GM21367 (cell line): ENCODE measurements around the gene LRBA.

Experiments used
- ATAC-seq: cut with Tn5 transposase; IDR thresholded peaks from one replicate; pipeline ENCODE4 v1.9.1; 2021; ENCODE audit not compliant: unreplicated experiment

Gene LRBA

GRCh38 chr4:150818661-150819060 lies 196.4 kb downstream of the LRBA start:
- no peak for ATAC-seq

GRCh38 chr4:150817804-150818528 lies 197.1 kb downstream of the LRBA start:
- no peak for ATAC-seq

DNA sequence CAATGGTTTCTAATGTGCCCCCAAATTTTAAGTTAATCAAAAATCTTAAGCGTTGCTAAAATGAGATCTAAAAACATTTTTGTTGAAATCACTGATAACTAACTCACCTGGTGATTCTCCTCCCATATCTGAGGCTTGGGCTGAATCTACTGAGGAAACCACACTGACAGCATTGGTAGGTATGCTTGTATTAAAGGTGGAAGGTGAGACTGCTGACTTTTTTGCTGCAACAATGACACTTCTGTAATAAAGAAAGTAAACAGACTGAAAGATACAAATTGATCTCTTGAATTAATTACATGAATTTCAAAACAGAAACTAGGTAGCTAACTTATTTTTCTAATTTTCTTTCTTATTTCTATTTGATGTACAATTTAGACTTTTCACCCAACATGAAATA lies 198.1 kb downstream of the LRBA start:
- no peak for ATAC-seq

GRCh38 chr4:150816491-150816890 lies 198.6 kb downstream of the LRBA start:
- ATAC-seq: no peak

DNA sequence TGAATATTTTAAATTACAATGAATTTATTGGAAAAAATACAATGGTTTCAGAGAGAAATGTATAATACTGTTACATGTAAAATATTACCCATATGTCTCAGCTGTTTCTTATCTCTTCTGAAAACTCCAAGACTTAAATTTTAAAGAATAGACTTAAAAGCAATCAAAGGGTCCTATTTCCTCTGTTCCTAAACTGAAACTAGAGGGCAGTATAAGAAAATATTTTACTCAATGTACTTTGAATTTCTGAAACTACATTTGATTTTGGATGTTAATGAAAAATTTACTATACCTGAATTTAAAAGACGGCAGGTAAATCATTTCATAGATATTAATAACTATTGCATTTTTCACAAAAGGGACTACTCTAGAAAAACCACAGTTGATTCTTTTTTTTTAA lies 200.2 kb downstream of the LRBA start:
- ATAC-seq: no peak

DNA sequence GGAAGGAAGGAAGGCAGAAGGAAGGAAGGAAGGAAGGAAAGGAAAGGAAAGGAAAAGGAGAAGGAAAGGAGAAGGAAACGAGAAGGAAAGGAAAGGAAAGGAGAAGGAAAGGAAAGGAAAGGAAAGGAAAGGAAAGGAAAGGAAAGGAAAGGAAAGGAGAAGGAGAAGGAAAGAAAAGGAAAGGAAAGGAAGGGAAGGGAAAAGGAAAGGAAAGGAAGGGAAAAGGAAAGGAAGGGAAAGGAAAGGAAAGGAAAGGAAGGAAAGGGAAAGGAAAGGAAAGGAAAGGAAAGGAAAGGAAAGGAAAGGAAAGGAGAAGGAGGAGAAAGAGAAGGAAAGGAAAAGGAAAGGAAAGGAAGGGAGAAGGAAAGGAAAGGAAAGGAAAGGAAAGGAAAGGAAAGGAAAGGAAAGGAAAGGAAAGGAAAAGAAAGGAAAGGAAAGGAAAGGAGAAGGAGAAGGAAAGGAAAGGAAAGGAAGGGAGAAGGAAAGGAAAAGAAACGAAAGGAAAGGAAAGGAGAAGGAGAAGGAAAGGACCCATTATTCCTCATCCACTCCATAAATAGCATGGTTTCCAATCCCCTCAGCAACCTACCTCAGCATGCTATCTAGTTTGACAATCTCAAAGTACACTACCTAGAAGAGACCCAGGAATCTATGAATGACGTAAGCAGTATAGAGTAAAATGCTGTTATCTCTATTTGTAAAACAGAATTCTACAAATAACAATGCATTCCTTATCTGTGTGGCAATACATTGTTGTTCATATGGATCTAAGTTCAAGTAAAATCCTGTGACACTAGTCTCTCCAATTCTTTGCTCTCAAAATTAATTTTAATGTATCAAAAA lies 209.7 kb downstream of the LRBA start:
- no peak for ATAC-seq

- ATAC-seq: no peak
These were observed 213.3 kb downstream of the LRBA start for GRCh38 chr4:150801833-150802232.

DNA sequence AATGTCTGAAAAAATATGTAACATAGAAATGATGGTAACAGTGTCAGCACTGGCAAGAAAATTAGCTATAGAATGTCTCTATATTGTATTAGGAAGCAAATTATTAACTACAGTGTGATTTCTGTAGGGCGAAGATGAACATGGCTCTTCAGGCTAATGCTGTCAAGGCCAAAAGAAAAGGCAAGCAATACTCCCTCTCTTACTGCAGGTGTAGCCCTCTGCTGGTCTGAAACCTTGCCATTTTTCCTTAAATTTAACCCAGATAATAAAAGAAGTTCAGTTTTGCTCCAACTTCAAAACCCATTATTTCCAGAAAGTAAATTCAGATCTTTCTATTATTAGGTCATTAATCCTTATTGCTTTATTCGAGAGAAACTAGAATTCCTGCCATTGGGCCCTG lies 215.9 kb downstream of the LRBA start:
- ATAC-seq: no peak

DNA sequence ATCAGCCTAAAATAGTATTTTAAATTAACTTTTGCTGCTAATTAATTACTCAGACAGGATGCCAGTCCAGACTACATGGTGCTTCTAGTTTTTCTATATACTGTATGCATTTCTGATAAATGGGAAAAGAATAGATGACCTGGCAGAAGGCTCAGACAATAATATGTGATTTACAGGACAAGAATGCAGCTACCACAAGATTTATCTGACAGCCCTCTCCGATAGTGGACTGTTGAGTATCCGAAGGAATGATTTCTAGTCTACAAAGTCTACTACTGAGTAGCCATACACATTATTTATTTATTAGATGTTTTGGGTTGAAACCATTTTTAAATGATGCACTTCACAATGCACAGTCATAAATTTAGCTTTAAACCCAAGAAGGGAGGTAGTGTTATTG lies 220.4 kb downstream of the LRBA start:
- no peak for ATAC-seq

DNA sequence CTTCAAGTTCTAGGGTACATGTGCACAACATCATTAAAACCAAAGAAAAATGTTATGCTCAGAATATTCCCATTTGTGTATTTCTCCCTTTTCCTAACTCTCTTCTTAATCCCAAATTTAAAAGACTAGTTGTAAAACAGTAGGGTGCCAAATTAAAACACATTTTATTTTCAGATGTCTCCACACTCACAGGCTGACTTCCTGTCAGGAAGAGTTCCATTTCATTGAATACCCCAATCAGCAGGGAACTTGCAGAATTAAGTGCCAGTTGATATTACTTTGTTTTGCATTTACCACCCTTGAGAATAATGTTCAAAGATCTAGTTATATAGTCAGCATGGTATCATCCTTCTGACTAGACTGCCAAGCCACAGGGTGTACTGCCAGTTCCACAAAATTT lies 225.2 kb downstream of the LRBA start:
- no peak for ATAC-seq

DNA sequence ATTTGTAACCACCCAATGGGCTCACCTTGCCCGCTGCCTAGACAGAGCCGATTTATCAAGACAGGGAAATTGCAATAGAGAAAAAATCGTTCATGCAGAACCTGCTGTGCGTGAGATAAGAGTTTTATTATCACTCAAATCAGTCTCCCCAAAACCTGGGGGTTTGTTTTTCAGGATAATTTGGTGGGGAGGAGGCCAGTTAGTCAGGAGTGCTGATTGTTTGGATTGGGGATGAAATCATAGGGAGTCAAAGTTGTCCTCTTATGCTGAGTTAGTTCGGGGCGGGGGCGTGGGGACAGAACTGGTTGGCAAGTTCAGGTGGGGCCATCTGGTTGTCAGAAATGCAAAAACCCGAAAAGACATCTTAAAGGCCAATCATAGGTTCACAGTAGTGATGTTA lies 230.1 kb downstream of the LRBA start:
- no peak for ATAC-seq

GRCh38 chr4:150784305-150784704 lies 230.8 kb downstream of the LRBA start:
- no peak for ATAC-seq

DNA sequence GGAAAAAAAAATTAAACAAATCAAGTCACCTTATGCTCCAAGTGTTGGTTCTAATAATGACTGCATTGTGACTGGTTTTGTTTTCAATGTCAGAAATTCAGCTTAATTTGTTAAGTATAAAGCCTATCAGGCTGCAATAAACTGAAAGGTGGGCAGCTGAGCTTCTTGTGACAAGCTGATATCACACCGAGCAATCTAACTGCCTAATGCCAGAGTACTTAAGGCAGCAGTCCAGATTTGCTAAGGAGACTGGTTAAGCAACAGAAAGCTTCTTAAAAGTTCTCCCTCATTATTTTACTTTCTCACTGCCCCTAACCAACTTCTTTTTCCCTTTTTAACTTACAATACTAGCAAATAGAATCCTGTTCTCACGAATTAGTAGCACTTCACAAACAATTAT lies 232.2 kb downstream of the LRBA start:
- ATAC-seq: no peak

DNA sequence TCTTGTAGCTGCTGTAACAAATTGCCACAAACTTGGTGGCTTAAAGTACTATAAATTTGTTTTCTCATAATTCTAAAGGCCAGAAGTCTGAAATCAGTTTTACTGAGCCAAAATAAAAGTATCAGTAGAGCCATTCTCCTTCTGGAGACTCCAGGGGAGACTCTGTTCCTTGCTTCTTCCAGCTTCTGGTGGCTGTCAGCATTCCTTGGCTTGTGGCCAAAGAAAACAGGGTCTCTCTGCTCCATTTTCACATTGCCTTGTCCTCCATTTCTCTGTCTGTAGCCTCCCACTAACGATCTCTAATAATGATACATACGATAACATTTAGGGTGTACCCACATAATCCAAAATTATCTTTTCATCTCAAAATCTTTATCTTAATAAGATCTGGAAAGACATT lies 232.8 kb downstream of the LRBA start:
- no peak for ATAC-seq

GRCh38 chr4:150781191-150781590 lies 233.9 kb downstream of the LRBA start:
- ATAC-seq: no peak

- no peak for ATAC-seq
These were observed 235.4 kb downstream of the LRBA start for GRCh38 chr4:150779707-150780106.

DNA sequence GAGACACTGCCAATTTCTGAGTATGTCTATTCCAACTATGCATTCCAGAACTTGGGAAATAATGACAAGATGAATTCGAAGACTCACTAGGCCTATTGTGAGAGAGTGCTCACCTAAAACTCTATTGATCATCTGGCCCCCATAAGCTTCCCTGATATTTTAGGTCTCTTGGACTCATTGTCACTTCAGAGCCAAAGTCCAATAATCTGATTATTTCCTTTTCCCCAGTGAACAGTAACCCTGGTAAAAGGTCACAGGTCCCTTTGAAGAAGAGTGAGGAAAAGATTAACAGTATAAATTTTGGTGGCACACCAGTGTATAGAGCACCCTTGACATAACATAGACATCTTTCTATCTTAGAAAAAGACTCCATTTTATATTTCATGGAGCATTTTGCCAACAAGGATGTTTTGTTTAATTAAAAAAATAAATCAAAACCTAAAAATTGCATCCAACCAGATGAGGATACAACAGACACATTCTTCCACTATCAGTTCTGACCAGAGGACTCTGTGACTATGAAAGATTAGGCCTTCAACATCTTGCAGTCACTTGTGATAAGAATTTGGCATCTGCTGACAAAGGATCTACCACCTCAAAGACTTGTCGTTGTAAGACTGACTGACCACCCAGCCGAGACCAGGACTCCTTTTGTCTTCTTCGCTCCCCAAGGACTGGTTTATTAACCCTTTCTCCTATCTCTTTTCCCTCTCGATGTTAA lies 241.2 kb downstream of the LRBA start:
- ATAC-seq: no peak

DNA sequence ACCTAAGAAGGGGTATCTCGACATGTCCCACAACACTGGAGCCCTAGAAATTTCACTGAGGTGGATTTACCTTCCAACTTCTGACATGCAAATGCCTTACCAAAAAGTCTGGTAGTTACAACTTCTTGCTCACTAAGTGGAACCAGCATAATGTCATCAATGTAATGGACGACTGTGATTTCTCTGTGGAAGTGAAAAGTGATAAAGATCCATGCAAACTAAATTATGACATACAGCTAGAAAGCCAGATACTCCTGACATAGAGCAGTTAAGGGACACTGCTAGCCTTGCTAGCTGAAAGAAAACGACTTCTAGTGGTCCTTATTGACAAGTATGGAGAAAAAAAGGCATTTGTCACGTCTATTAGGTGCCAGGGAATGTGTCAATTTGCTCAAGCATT lies 242.1 kb downstream of the LRBA start:
- no peak for ATAC-seq

GRCh38 chr4:150771382-150771781 lies 243.7 kb downstream of the LRBA start:
- ATAC-seq: no peak

GRCh38 chr4:150769845-150770244 lies 245.2 kb downstream of the LRBA start:
- ATAC-seq: no peak

- ATAC-seq: no peak
These were observed 245.8 kb downstream of the LRBA start for GRCh38 chr4:150769248-150769647.

- ATAC-seq: no peak
These were observed 246.6 kb downstream of the LRBA start for GRCh38 chr4:150768497-150768896.
